RWPE2 (cell line): ENCODE data around the gene IFITM1.
A peak's percentile ranks its signal among the peaks of the same experiment; 100 is the strongest.
"Not testable (repeated sequence)": the region's sequence is repeated elsewhere in the genome, so short reads cannot be mapped to it uniquely, and the experiment has no call there.

ENCODE experiments used
- ATAC-seq: fragments of 200-7000 bp; cut with Tn5 transposase; 3 replicates; pipeline ENCODE4 v1.9.1; 2021; ENCODE audit warnings: low read depth
- DNase-seq: peaks from one replicate; pipeline ENCODE4 v3.0.0-alpha.2; 2020; ENCODE audit warnings: low spot score
- H3K27ac ChIP-seq: fragments of 450-650 bp; 2 replicates; pipeline ENCODE4 v1.5.1; 2017; ENCODE audit warnings: mild to moderate bottlenecking; ENCODE audit not compliant: poor library complexity, severe bottlenecking
- H3K27me3 ChIP-seq: fragments of 250-450 bp; sonication (Bioruptor Pico); 2 replicates; pipeline ENCODE4 v1.5.1; 2021; ENCODE audit warnings: mild to moderate bottlenecking, moderate library complexity; ENCODE audit not compliant: insufficient read depth, poor library complexity, severe bottlenecking
- H3K36me3 ChIP-seq: fragments of 250-450 bp; sonication (Bioruptor Pico); 2 replicates; pipeline ENCODE4 v1.5.1; 2020; ENCODE audit warnings: low read depth, mild to moderate bottlenecking, moderate library complexity
- H3K4me1 ChIP-seq: fragments of 250-450 bp; sonication (Bioruptor Pico); 2 replicates; pipeline ENCODE4 v1.5.1; 2021; ENCODE audit warnings: mild to moderate bottlenecking, moderate library complexity; ENCODE audit not compliant: insufficient read depth, poor library complexity, severe bottlenecking
- H3K4me3 ChIP-seq: fragments of 250-450 bp; sonication (Bioruptor Pico); 2 replicates; pipeline ENCODE4 v1.5.1; 2021; ENCODE audit warnings: mild to moderate bottlenecking, moderate library complexity; ENCODE audit not compliant: severe bottlenecking
- H3K9me3 ChIP-seq: fragments of 250-450 bp; sonication (Bioruptor Pico); 2 replicates; pipeline ENCODE4 v1.5.1; 2021; ENCODE audit warnings: mild to moderate bottlenecking, moderate library complexity; ENCODE audit not compliant: severe bottlenecking
- CTCF ChIP-seq: fragments of 450-650 bp; IDR thresholded peaks from one replicate; pipeline ENCODE4 v1.5.1; 2017; ENCODE audit warnings: mild to moderate bottlenecking, moderate library complexity; ENCODE audit not compliant: poor library complexity, severe bottlenecking

IFITM1 gene

GRCh38 chr11:312092-312816, 1.6 kb upstream of the IFITM1 start:
- ATAC-seq (no peak), DNase-seq (no peak)
- Histone ChIP-seq H3K36me3 (peaks cover 16% of the 10 kb centered on the region), H3K27ac (no peak overlapping the region), H3K27me3 (no peaks in the 10 kb centered on the region), H3K9me3 (no peaks in the 10 kb centered on the region), H3K4me1 (peaks cover 23% of the 10 kb centered on the region), H3K4me3 (no peak overlapping the region)
- no peak for TF ChIP-seq CTCF

GRCh38 chr11:313304-313786, 495 bp upstream of the IFITM1 start:
- Histone ChIP-seq H3K9me3 (no peaks in the 10 kb centered on the region), H3K4me3 (peak overlapping the region; percentile 48), H3K27me3 (no peaks in the 10 kb centered on the region), H3K4me1 (peaks cover 27% of the 10 kb centered on the region), H3K36me3 (peaks cover 16% of the 10 kb centered on the region), H3K27ac (peak overlapping the region; percentile 74)
- DNase-seq (no peak), ATAC-seq (no peak; the same call in 2 of the 3 replicates)
- TF ChIP-seq CTCF, result no peak

GRCh38 chr11:314554-314875, 675 bp downstream of the IFITM1 start:
- DNase-seq, H3K9me3 ChIP-seq, ATAC-seq, H3K27me3 ChIP-seq: not testable (repeated sequence)
- H3K36me3 ChIP-seq, result peaks cover 17% of the 10 kb centered on the region
- H3K4me1 ChIP-seq, result peaks cover 22% of the 10 kb centered on the region
- peak overlapping the region; percentile 48 for H3K4me3 ChIP-seq
- peak overlapping the region; percentile 74 for H3K27ac ChIP-seq

- Histone ChIP-seq H3K4me1 (peaks cover 20% of the 10 kb centered on the region), H3K27ac (peak overlapping the region; percentile 74)
- DNase-seq, result no peak
These were observed 1.2 kb downstream of the IFITM1 start for GRCh38 chr11:315051-315481.

GRCh38 chr11:315516-315994, 1.7 kb downstream of the IFITM1 start:
- Histone ChIP-seq H3K4me3 (peak overlapping the region; percentile 48), H3K4me1 (peaks cover 20% of the 10 kb centered on the region), H3K9me3 (no peaks in the 10 kb centered on the region), H3K27ac (no peak overlapping the region), H3K36me3 (peaks cover 17% of the 10 kb centered on the region), H3K27me3 (no peaks in the 10 kb centered on the region)
- no peak for DNase-seq
- ATAC-seq, result no peak
- no peak for TF ChIP-seq CTCF

More at GRCh38 chr11:315051-315481, 1.2 kb downstream of the IFITM1 start:
- H3K4me3 ChIP-seq, result peak overlapping the region; percentile 48
- TF ChIP-seq CTCF, result no peak
- H3K36me3 ChIP-seq, result peaks cover 17% of the 10 kb centered on the region
- no peaks in the 10 kb centered on the region for H3K9me3 ChIP-seq
- ATAC-seq, result no peak
- H3K27me3 ChIP-seq, result no peaks in the 10 kb centered on the region
